Superior temporal gyrus (tissue), 1 donor: ENCODE data around the gene RAMP1.
"Not testable (repeated sequence)": the region's sequence is repeated elsewhere in the genome, so short reads cannot be mapped to it uniquely, and the experiment has no call there.

Source experiments
- DNase-seq: peaks from one replicate; pipeline ENCODE4 v3.0.0-alpha.2; 2016; ENCODE audit errors: extremely low spot score

Gene RAMP1

GRCh38 chr2:237859533-237860272, at the start of gene RAMP1:
TSS of gene RAMP1 (plus strand) at chr2:237859623. CDS start at chr2:237859676, 53 bp downstream.
- DNase-seq = peak; percentile 57

GRCh38 chr2:237815637-237816036, 43.8 kb upstream of the RAMP1 start:
- no peak for DNase-seq

DNA sequence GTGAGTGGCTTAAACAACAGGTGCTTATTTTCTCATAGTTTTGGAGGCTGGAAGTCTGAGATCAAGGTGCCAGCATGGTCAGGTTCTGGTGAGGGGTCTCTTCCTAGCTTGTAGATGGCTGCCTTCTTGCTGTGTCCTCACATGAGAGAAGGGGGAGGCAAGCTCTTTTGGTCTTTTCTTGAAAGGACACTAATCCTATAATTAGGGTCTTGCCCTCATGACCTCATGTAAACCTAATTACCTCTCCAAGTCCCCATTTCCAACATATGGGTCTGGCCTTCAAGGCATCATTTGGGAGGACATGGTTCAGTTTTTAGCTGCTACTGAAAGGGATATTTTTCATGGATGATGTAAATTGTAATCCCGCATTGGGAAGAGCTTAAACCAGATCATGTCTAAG, 42.9 kb upstream of the RAMP1 start:
- DNase-seq = no peak

- no peak for DNase-seq
Measured at GRCh38 chr2:237818066-237818473, 41.4 kb upstream of the RAMP1 start.

- no peak for DNase-seq
Measured at GRCh38 chr2:237819231-237819630, 40.2 kb upstream of the RAMP1 start.

DNA sequence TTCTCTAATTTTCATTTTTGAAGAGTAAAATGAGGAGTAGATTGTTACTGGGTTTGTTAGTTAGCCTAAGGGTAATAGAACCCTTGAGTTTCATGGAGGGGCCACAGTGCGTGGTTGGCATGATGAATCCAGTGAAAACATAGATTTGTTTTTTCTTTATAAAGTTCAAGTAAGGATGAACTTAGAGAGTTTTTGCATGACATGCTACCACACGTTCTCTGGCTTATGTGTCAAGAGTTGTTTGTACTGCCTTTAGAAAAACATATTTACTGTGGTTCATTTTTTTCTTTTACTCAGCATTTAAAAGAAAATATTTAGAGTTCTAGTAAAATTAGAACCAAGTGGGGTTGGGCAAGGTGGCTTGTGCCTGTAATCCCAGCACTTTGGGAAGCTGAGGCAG, 39.0 kb upstream of the RAMP1 start:
- no peak for DNase-seq

- no peak for DNase-seq
Measured at GRCh38 chr2:237823544-237823943, 35.9 kb upstream of the RAMP1 start.

- DNase-seq = no peak
Measured at GRCh38 chr2:237824085-237824484, 35.3 kb upstream of the RAMP1 start.

DNA sequence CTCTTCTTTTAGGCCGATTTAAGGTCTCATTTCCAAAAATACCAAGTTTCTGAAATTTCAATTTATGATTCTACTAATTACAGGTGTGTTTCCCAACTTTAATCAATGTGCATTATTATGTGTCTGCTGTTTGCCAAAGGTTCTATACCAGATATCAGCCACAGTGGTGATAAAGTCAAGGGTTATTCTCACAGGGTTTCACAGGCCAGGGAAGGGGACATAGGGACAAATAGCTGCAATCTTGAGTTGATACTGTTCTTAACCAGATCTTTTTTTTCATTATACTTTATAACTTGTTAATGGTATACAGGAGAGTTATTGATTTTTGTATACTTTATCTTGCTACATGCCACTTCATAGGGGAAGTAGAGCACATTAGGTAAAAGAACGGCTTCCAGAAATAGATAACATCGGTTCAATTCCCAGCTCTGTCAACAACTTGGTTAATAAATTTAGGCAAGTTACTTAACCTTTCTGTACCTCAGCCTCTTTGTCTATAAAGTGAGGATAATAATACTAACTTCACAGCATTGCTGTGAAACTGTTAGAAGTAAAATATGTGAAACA, 31.9 kb upstream of the RAMP1 start:
- DNase-seq = no peak

DNA sequence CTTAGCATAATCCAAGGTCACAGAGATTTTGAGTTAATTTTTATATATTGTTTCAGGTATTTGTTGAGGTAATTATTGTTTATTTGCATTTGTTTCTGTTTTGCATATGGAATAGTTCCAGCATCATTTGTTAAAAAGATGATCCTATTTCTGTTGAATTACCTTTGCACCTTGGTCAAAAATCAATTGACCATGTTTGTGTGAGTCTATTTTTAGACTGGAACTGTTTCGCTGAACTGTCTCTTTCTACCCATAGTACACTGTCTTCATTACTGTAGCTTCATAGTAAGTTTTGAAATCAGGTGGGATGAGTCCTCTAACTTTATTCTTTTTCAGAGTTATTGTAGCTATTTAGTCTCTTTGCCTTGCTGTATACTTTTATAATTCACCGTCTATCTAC, 28.9 kb upstream of the RAMP1 start:
- no peak for DNase-seq

DNA sequence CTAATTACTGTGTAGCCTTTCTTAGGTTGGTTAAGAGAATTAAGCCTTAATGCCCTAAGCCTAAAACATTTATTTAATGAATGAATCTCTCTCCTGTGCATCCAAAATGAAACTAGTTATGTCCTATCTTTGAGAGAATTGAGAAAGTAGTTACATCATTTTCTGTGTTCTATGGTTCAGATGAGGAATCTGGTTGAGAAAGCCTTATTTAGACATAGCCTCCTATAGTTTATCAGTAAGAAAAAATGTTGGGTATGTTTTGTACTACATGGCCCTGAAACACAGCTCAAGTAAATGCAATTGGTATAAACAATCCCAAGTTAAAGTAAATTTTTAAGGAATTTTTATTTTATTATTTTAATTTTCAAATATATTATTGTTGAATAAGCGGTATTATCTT, 25.9 kb upstream of the RAMP1 start:
- DNase-seq = no peak

DNA sequence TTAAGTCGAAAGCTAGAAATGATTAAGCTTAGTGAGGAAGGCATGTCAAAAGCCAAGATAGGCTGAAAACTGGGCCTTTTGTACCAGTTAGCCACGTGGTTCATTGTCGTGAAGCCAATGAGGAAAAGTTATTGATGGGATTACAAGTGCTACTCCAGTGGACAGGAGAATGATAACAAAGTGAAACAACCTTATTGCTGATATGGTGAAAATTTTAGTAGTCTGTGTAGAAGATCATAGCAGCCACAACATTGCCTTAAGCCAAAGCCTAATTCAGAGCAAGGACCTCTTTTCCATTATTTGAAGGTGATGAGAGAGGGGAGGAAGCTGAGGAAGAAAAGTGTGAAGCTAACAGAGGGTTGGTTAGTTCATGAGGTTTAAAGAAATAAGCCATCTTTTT, 24.1 kb upstream of the RAMP1 start:
- DNase-seq = no peak

DNA sequence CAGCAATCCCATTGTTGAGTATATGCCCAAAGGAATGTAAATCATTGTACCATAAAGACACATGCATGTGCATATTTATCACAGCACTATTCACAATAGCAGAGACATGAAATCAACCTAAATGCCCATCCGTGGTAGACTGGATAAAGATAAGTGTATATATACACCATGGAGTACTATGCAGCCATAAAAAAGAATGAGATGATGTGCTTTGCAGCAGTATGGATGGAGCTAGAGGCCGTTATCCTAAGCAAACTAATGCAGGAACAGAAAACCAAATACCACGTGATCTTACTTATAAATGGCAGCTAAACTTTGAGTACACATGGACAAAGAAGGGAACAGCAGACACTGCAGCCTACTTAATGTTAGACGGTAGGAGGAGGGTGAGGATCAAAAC, 18.4 kb upstream of the RAMP1 start:
- DNase-seq = no peak

DNA sequence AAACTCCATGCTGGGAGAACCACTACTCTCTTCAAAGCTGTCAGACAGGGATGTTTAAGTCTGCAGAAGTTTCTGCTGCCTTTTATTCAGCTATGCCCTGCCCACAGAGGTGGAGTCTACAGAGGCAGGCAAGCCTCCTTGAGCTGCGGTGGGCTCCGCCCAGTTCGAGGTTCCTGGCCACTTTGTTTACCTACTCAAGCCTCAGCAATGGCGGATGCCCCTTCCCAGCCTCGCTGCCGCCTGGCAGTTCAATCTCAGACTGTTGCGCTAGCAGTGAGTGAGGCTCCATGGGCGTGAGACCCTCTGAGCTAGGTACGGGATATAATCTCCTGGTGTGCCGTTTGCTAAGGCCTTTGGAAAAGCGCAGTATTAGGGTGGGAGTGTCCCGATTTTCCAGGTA, 10.5 kb upstream of the RAMP1 start:
- DNase-seq = not testable (repeated sequence)

GRCh38 chr2:237854295-237854694, 5.1 kb upstream of the RAMP1 start:
- no peak for DNase-seq

DNA sequence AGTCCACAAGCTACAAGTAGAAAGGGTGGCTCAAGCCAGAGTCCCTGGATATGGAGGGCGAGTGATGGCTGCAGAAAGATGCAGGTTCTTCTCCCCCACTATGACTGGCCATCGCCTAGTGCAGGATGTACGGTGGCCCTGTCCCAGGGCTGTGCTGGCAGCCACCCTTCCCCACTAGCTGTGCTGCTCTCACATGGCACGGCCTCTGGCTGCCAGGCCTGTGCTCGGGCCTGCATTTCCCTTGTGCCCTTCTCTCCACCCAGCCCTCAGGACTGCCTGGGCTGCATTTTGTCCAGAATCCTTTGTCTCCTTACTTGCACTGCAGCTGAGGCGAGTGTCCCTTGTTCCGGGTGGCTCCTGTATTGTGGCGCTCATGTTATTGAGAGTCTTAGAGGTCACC, 1.6 kb upstream of the RAMP1 start:
- DNase-seq = no peak

- peak; percentile 91 for DNase-seq
Measured at GRCh38 chr2:237858294-237859081, 935 bp upstream of the RAMP1 start.

- DNase-seq = no peak
Measured at GRCh38 chr2:237859082-237859433, 365 bp upstream of the RAMP1 start.

- DNase-seq = no peak
Measured at GRCh38 chr2:237860273-237860935, 981 bp downstream of the RAMP1 start.

DNA sequence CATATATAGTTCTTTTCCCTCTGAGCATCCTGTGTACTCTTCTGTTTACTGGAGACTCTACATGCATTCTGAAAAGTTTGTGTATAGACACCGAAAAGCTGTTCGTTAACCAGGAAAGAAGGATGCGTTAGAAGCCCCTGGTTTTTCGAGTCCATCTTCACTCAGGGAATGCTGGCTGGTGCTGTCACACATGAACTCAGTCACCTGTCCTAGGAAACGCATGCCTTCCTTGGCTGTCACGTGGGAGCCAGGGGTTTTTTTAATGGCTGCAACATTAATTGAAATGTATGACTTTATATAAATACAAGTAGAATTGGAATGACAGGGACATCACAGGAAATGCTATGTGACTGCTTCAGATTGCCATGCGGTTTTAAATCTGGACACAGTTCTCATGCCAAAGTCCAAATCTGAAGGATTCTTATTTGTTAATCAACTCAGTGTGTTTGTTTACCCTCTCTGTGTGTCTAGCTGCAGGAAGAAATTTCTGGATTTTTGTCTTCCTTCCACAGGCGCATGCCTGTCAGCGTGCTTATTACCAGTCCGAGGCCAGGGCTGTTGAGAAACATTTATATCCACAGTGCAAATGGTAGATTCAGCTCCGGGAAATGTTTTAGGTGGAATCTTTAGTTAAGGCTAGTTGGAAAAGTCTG, 2.6 kb downstream of the RAMP1 start:
- no peak for DNase-seq

DNA sequence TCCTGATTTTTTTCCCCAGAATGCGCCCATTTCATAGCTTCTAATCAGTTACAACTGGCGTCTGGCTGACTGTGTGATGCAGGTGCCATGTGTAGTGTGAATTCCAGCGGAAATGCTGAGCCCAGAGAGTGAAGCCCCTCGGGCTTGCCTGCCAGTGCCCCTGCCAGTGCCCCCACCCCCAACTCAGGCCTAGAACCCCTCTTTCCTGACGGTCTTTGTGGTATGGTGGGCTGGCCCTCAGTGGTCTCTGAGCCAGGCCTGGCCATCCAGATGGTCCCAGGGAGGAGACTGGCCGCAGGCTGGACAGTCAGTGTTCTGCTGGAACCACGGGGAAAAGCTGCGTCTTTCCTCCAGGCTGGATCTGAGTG, 3.1 kb downstream of the RAMP1 start:
- no peak for DNase-seq

DNA sequence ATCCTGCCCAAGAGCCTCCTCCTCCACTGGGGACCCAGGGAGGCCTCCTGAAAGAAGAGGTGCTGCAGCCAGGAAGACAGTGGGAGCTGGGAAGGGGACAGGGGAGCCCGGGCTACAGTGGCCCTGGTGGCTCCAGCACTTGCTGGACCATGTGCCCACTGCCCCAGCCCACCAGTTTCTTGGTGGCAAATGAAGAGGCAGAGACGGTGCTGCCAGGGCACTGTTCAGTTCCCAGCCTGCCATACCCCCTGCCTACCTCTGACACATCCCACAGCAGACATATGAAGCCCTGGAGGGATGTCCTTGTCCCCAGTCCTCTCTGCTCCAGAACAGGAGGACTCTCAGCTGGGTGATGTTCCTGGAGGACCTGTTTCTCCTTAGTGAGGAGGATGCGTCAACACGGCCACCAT, 3.7 kb downstream of the RAMP1 start:
- no peak for DNase-seq
